Astrocyte of the hippocampus (primary cell): Measurements from ENCODE around the gene MED31.
"Not testable (repeated sequence)": the region's sequence is repeated elsewhere in the genome, so short reads cannot be mapped to it uniquely, and the experiment has no call there.

Experiments
- DNase-seq: peaks from one replicate; pipeline ENCODE4 v3.0.0; 2011; ENCODE audit warnings: low read depth, low spot score

MED31 gene

DNA sequence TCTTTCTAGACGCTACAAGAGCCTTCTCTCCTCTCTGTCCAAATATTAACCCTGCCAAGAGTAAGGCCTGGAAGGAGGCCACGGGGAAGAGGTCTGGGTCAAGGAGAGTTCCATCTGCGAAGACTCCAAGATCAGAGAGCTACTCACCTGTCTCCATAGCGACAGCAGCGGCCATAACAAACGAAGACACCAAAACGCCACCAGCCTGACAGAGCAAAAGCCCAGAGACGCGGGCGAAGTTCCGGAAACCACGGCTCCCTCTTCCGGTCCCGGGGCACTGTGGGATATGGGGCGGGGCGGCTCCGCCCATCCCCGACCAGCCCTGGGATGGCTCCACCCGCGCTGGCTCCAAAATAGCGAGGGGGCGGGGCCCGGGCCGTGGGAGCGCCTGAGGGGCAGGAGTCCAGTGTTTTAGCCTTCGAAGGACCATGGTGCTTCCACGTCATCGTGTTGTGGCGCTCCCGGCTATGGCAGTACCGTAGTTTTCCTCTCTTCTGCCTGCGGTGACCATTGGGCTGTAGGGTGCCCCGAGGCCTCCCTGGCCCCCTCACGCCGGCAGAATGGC lies at the start of gene MED31, which contains the start of gene C17orf100:
Gene MED31, minus strand, starts transcription at position 252 of the 565 bp plus-strand sequence. Its CDS starts 77 bp downstream, at position 175.
Gene C17orf100, plus strand, starts transcription at position 409 of the 565 bp plus-strand sequence. Its CDS starts 152 bp downstream, at position 561.
- DNase-seq, result peak; percentile 97

DNA sequence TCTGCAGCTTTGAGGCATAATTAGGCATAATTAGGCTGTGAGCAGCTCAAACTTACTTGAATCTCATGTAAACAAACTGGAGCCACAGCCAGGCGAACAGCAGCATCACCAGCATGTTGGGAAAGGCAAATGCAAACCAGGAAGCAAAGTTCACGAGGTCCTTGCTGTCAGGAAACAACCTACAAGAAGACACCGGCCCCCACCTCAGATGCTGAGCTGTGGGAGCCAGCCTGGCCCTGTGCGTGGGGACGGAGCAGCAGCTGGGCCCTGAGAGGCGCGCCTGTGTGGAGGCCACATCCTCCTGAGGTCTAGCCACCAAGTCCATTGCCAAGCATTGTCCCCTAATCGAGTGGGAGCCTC lies 49.5 kb upstream of the MED31 start:
- DNase-seq, result no peak

DNA sequence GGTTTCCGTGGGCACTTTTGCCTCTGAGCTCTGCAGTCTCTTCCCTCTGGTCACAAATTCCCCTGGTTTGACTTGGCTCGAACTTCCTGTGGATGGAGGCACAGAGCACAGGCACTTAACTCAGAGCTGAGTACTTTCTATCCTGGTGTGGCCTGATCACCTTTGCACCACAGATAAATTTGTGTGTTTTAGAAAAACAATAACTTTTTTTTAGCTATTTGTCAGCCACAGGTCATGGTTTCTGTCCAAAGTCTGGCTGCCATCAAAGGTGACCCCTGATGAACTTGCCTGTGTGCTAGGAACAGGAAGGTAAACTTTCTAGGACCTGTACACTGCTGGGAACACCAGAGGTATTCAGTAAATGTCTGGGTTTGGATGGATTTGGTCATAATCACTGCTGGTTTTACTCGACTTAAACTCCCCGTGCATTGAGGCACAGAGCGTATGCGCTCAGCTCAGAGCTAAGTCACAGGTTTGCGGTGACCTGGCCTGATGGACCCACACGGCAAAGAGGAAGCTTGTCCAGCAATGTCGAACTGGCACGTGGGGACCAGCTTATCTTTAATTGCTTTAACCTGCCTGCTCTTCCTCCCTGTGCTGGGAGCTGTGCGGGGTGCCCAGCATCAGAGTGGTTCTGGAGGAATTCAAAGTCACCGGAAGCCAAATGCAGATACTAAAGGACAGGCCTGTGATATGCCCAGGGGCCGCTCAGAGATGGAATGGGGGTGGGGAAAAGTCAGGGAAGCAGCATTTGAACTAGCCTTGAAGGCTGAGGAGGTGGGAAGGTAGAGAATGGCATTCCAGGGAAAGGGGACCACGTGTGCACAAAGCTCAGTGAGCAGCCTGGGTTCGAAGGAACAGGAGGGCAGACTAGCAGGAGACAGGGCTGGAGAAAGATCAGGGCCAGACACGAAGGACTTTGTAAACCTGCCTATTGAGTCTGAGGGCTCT lies 48.9 kb upstream of the MED31 start:
- DNase-seq, result no peak

DNA sequence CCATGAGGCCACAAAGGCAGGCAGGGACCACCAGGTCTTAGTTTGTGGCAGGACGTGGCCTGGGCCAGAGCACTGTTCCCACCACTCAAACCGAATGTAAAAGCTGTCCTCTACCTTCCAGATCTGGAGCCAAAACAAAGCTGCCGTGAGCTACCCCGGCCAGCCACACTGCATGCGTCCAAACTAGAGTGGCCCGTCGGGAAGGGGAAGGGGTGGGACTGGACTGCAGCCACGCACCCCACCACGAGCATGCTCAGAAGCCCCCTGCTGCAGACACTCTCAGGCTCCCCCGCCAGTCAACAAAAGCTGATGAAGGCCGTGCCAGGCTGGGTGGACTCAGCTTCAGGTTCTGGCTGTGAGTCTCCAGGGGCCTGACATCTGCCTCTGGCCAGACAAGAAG lies 46.6 kb upstream of the MED31 start:
- DNase-seq, result no peak

DNA sequence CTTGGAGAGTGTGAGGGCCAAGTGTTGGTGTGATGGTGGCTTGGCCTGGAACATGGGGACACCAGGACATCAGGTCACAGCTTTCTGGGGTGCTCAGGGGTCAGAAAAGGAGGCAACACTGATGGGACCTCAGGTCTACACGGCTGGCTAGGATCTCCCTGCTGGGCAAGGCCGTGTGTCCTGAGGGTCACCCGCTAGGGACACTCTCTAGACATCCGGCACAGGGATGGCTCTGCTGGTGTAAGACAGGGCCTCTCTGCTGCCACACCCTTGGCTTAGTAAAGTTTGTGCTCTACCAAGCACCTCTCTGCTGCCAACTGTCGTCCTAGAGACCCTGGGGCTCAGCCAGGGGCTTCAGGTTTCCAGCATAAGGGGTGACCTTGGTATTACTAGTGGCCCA lies 45.5 kb upstream of the MED31 start:
- no peak for DNase-seq

DNA sequence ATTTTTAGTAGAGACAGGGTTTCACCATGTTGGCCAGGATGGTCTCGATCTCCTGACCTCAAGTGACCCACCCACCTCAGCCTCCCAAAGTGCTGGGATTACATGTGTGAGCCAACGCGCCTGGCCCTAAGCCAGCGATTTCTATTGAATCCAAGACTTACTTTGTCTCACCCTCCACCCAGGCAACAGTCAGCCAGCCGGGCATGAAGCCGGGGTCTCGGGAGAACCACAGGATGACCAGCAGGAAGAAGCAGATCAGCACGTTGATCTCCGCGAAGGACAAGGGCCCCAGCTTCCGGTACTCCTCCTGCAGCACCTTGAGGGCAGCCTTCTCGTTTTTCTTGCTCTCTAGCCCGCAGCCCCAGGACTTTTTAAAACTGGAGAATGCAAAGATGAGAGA lies 44.2 kb upstream of the MED31 start:
- no peak for DNase-seq

DNA sequence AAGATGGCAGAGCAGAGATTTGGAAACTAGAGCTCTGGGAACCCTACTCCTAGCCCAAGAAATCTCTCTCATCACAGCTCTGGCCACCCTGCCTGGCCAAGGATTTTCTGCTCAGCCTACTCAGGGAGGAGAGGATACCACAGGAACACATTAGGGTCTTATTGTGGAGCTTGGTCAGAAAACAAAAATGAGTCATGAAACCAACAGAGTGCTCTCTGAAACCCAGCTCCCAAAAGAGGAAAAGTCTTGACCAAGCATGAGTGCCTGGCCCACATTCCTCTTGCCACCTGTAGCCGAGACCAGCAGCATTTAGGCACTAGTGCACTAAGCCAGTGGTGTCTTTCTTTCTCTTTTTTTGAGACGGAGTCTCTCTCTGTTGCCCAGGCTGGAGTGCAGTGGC lies 43.6 kb upstream of the MED31 start:
- DNase-seq, result no peak

DNA sequence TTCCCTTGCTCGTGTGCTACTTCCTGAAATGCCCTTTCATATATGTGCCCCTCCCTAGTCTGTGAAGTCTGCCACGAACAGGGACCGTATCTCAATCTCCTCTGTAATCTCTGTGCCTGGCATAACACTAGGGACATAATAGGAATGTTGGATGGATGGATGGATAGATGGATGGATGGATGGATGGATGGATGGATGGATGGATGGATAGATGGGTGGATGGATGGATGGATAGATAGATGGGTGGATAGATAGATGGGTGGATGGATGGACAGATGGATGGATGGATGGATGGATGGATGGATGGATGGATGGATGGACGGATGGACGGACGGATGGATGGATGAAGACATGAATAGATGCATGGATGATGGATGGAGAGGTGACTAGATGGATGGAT lies 40.6 kb upstream of the MED31 start:
- not testable (repeated sequence) for DNase-seq

DNA sequence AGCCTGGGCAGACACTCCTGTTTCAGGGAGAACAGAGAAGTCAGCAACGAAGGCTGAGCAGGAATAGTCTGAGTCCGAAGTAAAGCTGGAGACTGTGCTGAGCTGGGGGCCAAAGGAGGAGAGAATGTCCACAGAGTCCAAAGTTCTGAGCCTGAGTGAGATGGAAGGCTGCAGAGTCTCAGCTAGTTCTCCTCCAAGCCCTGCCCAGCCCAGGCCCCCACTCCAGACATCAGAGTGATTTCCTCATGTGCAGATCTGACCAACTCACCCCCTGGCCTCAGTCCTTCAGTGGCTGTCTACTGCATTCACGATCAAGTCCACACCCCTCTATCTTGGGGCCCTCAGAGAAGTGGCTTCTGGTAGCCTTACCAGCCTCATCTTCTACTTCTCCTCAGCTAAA lies 40.1 kb upstream of the MED31 start:
- DNase-seq, result no peak

DNA sequence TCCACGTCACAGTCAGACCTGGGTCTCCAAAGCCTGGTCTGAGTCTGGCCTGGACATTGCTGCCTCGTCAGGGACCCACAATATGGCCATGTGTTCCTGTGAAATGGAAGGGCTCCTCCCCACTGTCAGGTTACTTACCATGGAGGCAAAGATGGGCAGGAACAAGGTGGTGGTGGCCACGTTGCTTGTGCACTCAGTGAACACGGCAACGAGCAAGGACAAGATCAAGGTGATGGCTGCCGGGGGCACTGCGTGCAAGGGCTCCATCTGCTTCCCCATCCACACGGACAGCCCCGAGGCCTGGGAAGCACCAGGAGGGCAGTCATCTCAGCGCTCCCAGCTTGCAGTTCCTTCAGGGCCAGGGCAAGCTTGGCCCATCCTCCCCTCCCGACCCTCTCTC lies 39.2 kb upstream of the MED31 start:
- no peak for DNase-seq

DNA sequence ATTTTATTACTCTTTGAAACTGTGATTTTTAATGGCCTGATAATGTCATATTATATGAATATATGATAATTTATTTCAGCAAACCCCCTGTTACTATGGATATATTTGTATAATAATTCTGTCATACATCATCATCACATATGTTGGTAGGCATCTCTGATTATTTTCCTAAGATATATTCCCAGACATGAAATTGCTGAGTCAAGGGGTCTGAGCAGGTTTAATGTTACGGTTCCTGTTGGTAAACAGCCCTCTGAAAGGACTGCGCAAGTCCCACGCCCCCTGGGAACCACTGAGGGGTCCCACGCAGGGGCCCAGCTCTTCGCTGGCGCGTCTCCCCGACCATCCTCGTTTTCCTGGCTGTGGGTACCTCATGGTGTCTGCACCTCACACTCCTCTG lies 37.5 kb upstream of the MED31 start:
- DNase-seq, result no peak

DNA sequence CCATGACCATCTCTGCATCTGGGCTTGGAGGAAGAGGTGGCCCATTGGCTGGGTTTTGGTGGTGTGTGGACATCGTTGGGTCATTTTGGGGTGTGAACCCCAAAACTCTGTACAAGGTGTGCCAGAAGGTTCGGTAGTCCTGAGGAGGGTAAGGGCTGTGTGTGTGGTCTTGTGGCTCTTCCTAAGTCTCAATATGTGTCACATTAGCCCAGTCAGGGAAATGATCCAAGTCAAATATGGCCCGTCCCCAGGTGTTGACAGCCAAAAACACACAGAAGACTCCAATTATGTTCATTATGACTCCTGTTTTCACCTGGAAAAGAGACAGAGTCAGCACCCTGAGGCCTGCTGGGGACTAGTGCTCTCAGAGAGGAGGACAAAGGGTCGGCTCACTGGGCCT lies 34.6 kb upstream of the MED31 start:
- no peak for DNase-seq

DNA sequence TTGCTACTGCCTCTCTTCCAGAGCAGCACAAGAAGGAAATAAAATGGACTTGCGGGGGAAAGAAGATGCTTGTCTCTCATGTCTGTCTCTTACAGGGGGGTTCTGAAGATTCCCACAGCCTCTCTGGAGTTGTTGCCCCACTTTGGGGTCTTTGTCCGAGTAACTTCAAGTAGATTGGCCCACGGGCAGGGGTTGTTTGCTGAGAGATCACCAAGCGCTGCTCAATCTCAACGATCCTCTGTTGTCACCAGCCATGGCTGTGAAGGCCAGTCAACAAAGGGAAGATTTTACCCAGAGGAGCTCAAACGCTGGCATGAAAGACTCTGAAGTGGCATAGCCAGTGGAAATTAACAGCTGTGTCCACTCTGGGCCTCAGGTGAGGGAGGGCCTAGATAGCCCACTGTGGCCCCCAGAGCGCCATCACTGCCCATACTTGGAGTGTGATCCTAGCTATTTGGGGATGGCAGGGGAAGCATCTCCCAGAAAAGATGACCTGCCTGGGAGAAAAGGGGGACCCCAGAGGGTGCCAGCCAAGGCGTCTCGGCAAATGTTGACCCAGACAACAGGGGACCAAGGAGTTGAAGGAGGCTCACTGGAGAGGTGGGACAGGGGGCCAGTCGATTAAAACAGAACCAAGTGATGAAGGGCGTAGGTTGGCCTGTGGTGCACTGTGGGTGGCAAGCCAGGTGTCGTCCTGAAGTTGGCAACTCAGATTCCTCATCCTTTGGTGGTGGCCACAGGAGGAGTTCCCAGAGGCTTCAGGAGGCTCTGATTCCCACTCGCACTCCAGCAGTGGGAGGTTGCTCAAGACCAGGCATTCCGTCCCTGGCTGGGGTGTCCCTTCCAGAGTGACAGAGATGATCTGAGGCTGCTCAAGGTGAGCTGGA lies 33.7 kb upstream of the MED31 start:
- DNase-seq, result no peak

DNA sequence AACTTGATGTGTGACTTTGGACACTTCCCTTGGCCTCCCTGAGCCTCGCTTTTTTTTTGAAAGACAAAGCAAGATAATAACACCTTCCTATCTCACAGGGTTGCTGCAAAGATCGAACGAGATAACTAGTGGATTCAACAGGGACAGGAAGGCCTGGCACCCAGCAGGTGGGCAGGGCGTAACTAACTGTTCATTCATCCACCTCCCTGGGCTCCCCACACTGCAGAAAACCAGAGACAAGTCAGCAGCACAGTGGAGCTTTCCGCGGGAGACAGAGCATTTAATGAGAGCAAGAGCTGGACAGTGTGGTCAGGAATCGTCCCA lies 33.0 kb upstream of the MED31 start:
- no peak for DNase-seq

DNA sequence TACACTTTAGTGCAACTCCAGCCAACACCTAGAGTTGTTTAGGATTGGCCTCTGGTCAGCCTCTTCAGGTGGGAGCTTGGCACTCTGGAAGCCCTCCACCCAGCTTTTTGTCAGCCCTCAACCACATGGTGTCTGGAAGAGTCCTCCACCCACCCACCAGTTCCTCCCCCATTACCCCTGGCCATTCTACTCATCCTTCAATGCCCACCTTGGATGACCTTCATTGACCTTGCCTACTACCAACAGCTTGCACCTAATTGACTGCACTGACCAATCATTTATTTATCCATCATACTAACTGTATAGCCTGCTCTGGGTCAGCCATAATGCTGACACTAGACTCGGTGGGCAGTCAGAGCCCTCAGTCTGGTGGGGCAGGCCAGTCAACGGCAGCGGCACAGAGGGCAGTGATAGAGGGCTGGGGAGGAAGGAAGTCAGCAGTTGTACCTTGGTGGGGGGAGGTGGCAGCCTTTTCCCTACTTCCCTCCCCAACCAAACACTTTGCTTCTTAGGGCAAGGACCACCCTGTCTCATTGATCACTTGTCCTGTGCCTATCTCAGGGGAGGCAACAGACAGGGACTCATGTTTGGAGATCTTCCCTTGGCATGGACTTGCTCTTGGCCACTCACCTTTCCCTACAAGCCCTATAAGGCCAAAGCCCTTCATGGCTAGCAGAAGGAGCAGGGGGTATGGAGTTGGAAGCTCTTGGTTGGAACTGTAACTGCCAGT lies 32.5 kb upstream of the MED31 start:
- no peak for DNase-seq

DNA sequence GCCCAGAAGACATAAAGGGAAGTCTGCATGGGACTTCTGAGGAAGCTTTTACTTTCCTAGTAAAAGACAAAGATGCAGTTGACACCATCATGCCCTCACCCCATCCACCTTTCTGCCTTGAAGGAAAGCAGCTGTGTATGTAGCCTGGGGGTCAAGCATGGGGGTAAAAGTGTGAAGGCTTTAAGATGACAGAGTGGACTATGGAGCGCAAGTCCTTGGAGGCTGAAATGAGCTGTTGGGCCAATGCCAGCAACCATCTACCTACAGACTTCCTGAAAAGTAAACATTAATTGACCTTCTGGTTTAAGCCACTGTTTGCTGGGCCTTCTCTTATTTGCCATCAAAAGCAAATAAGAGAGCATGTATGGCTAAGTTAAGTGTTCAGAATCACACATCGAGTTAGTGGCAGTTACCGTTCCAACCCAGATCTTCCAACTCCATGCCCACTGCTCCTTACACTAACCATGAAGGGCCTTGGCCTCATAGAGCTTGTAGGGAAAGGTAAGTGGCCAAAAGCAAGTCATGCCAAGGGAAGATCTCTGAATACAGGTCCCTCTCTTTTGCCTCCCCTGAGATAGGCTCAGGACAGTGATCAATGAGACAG lies 31.8 kb upstream of the MED31 start:
- no peak for DNase-seq

DNA sequence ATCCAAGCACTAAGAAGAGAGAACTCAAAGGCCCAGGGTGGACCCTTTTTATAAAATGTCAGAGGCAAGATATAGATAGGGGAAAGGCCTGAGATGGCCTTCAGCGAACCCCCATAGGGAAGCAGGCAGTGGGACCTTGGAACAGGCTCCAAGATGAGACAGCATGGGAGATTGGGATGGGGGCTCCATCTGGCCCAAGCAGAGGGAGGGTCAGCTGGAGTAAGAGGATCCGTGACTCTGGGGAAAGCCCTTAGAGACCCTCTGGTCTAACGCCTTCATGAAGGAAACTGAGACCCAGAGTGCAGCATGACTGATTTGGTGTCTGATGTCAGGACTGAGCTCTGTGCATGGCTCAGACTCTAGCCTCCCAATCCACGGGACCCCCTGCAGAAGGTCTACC lies 30.9 kb upstream of the MED31 start:
- no peak for DNase-seq

DNA sequence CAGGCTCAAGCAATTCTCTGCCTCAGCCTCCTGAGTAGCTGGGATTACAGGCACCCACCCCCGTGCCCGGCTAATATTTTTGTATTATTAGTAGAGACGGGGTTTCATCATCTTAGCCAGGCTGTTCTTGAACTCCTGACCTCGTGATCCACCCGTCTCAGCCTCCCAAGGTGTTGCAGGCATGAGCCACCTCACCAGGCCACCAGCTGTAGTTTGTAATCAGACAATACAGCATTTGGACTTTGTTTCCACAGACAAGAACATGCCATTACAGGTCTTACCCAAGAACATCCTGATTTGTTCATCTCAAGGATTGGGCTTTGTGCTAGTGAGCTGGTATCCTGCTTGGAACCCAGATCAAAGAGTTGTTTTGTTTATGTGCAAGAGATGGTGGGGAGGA lies 30.3 kb upstream of the MED31 start:
- DNase-seq, result no peak

DNA sequence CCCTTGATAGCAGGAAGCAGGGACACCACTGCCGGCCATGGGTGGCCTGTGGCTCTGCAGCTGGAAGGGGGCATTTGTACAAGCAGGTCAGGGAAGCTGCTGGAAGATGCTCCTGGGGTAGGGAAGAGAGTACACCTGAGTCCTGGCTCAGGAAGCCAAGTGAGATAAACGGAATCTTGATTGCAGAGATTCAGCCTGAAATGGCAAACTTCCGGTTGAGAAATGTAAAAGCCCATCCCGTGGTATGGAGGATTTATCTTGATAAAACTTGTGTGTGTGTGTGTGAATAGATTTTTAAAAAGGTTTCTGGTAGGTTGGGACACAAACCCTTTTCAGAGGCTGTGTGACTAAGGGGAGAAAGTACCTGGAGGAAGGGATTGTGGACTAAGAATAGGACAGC lies 29.8 kb upstream of the MED31 start:
- no peak for DNase-seq

DNA sequence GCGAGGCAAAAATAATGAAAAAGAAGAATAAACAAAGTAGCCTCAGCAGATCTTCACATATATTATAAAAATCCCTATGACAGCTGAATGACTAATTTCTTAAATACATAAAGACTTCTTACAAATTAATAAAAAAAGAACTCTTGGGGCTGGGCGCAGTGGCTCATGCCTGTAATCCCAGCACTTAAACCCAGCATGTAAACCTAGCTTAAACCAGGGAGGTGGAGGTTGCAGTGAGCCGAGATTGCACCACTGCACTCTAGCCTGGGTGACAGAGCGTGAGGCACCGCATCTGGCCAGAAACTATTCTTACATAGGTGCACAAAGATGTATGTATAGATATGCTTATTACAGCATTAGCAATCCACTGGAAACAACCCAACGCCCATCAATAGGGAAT lies 27.8 kb upstream of the MED31 start:
- DNase-seq, result no peak

DNA sequence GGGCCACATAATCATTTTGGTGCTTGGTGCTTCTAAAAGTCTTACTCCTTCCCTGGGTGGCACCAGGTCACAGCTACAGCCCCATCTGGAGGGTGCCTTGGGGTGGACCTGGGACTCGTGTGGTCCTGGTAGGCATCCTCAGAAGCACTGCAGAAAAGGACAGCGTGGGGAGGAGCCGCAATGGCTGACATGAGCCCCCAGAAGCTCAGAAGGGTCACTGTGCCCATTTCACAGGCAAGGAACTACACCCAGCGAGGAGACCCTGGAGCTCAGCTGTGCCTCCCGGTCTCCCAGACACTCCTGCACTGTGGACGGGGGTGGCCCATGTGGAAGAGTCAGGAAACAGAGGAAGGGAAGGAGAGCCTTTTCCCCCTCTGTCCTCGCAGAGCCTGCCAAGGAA lies 26.5 kb upstream of the MED31 start:
- DNase-seq, result no peak
